ENCODE measurements around the gene NBL1. TPM values are rescaled to one million over a fixed set of nuclear protein-coding genes. Genes with fewer than 3 reads are reported as not detected.

Gene NBL1, protein sequence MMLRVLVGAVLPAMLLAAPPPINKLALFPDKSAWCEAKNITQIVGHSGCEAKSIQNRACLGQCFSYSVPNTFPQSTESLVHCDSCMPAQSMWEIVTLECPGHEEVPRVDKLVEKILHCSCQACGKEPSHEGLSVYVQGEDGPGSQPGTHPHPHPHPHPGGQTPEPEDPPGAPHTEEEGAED
- total RNA-seq = 226 TPM

DNA sequence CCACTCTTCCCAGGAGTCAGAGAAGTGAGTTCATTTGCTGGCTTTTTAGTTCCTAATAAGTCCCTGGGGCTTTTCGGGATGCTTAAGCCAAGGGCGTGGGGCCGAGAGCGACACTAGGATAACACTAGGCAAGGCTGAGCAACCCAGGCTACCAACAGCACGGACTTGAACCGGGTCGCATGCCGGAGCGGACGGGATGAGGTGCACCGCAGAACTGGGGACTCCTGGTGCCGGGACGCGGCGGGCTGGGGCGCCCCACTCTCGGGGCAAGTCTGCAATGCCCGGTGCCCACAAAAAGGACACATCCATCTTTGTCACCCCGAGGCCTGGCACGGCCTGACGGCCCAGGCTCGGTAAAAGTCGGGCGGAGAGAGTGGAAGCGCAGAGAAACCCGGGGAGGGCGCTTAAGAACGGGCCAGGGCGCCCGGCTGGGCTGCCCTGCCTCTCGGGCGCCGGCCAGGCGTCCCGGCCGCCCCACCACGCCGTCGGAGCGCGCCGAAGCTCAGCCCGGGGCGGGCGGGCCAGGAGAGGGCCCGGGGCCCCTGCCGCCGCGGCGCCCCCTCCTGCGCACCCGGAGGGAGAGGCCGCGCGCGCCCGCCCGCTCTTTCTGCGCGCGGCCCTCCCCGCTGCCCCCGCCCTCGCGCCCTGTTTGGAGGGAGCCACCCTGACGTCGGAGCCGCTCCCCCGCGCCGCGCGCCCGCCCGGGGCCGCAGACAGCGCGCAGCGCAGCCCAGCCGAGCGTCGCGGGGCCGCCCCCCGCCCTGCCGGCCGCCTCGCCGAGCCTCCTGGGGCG is at the start of gene NBL1:
Gene NBL1, plus strand, starts transcription at position 710 of the 793 bp plus-strand sequence. CDS start 10,720 bp downstream, outside the sequence.
- DNase-seq (ENCODE audit: low spot score) = peak; percentile 77

DNA sequence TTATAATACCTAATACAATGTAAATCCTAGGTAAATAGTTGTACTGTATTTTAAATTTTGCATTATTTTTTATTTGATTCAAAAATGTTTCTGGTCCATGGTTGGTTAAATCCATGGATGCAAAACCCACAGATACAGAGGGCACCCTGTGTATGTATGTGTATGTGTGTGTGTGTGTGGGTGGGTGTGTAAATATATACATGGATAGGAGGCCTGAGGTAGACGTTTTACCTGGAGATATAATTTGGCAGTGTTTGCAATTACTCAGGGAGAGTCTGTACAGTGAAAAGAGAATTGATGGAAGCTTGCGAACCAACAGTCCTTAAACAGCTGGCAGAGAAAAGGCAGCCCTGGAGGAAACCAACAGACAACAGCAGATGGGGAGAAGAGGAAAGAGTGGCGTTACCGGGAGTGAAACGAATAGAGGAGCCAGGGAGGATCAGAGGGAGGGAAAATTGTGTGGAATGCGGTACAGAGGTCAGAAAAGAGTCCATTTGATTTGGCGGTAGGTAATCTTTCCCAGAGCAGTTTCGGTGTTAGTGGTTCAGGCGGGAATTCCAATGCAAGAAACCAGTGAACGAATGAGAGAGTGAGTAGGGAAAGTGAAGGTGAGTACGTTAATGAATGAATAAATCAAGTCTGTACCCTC is 47.9 kb upstream of the NBL1 start:
- DNase-seq (ENCODE audit: low spot score) = no peak

DNA sequence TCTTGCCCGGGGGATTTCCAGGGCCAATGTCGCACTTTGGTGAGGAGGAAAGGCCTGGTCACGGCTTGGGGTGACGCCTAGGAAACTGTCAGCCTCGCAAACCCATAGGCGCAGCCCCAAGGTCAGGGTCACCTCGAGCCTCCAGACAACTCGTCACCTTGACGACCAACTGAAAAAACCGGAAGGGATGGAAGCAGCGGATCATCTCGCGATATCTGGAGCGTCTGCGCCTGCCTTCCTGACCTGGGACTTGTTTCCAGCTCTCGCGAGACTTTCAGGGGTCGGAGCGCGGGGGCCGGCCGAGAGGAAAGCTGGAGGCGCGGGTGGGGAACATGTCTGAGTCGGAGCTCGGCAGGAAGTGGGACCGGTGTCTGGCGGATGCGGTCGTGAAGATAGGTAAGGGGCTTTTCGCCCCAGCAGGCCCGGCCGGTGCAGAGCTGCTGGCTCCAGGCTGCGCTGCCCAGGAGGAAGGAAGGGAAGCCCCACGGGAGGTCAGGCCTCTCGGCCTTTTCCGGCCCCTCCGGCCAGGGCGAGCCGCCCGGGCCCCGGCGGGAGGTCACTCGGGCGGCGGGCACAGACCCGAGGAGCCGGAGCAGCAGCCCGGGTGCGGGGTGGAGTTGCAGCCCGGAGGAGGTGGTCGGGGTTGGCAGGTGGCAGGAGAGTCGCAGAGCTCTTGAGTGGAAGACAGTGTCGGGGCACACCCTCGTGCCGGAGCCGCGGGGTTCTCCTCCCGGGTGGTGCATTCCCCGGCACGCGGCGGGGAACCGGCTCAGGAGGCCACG is 47.2 kb upstream of the NBL1 start:
- peak; percentile 99 for DNase-seq (ENCODE audit: low spot score)

DNA sequence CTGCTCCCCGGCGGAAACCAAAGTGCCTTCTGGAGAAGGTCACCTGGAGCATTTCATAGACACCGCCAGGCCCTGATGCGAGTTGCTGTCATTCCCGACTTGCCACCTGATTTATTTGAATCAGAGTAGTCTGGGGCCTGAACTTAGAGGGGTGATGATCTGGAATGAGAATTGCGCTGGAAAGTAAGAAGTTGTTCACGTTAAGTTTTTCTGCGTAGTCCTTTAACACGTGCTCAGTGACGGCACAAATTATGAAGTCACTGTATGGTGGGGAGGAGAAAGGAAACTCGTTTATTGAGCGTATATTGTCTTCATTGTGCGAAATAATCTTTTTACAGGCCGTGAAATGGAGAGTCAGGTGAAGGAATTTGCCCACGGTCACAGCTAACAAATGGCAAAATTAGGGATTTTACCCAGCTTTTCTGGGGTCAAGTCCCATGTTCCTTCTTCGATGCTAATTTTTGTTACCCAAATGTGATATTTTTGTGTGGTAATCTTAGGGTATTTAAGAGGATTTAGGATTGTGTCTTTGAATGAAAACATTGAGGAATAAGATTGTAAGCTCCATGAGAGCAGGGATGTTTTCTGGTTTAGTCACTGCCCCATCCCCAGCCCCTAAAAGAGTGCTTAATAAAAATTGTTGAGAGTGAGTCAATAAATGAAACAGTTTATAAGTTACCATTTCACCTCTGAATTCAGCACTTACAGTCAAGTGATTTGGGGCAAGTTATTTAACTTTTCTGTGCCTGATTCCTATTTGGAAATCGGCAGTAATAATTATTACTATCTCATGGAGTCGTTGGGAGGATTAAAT is 46.4 kb upstream of the NBL1 start:
- DNase-seq (ENCODE audit: low spot score) = no peak

DNA sequence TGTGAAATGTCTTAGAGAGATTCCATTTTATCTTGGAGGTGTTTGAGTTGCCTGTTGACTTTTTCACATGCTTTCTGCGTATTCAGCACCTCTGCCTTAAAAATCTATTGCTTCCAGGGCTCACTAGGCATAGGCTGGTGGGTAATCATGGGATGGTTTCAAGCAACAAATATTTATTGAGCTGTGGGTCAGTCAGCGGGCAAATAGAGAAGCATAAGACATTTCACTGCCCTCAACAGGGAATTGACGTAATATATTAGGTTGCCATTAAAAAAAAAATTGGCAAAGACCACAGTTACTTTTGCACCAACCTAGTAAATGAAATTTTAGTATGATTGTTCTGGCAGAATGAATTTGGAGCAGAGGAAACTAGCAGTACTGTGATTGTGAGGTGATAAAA is 44.3 kb upstream of the NBL1 start:
- DNase-seq (ENCODE audit: low spot score) = no peak

DNA sequence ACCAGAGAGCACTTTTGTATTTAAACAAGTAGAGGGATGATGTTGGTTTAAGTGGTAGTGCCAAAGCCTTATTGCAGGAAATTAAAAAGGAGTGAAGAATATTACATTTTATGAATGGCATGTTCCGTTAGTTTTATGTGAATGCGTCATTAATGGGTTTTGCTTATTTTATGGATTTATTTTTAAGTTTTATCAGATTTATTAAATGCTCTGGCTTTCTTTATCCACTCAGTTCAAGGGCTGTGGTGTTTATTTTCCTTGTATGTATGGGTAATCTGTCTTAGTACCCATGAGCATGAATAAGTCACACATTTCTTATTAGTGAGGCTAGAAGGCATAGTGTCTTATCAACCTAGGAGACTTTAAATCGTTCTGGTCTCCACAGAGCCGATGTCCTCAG is 41.6 kb upstream of the NBL1 start:
- DNase-seq (ENCODE audit: low spot score) = no peak

DNA sequence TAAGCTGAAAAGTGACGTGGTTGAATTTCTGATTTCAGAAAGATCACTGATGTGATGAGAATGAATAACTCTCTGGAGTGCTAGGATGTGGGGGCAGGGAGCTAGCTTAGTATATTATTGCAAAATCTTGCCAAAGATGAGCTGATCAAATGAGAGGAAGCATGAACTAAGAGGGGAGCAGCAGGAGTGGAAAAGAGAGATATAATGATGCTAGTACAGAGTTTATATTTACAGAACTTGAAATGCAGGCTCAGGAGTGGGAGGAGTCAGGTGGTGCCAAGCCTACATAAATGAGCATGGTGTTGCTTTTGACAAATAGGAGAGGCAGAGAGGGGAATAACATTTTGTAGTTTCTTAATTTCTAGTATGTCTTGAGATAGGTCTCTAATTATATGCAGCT is 38.1 kb upstream of the NBL1 start:
- no peak for DNase-seq (ENCODE audit: low spot score)

DNA sequence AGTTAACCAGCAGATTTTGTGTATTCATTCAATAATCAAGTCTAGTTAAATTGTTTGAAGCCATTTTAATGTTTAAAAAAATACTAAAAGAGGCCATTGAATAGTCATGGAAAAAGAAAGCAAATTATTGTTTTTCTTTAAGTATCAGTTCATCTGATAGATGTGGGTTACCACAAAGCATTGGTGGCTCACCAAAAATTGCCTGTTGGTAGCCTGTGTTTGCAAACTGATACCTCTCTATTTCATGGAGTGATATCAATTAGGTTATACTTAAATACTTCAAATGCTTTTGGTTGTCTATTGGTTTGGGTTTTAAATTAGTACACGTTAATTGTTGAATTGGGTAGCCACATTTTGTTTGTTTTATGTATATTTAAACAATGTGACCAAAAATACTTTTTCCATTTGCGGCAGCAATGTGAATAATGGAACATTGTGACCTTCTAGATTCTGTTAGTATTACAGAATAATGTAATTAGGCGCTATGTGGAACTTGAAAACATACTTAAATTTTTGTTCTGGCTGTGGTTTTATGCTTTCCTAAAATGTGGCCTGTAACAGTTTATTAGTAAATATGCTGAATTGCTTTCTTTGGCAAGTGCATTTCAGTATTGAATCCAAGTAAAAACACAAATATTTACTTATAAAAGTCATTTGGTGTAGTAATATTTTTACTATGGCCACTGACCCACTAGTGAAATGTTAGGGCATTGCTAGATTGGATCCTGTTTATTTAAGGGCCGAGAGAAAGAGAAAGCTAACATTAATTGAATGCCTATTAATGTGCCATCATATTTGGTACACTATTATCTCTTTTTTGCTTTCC is 37.1 kb upstream of the NBL1 start:
- no peak for DNase-seq (ENCODE audit: low spot score)

DNA sequence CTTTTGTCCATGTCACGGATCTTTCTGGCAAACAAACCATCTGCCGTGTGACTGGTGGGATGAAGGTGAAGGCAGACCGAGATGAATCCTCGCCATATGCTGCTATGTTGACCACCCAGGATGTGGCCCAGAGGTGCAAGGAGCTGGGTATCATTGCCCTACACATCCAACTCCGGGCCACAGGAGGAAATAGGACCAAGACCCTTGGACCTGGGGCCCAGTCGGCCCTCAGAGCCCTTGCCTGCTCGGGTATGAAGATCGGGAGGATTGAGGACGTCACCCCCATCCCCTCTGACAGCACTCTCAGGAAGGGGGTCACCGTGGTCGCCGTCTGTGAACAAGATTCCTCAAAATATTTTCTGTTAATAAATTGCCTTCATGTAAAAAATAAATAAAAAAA is 35.9 kb upstream of the NBL1 start:
- DNase-seq (ENCODE audit: low spot score) = no peak

DNA sequence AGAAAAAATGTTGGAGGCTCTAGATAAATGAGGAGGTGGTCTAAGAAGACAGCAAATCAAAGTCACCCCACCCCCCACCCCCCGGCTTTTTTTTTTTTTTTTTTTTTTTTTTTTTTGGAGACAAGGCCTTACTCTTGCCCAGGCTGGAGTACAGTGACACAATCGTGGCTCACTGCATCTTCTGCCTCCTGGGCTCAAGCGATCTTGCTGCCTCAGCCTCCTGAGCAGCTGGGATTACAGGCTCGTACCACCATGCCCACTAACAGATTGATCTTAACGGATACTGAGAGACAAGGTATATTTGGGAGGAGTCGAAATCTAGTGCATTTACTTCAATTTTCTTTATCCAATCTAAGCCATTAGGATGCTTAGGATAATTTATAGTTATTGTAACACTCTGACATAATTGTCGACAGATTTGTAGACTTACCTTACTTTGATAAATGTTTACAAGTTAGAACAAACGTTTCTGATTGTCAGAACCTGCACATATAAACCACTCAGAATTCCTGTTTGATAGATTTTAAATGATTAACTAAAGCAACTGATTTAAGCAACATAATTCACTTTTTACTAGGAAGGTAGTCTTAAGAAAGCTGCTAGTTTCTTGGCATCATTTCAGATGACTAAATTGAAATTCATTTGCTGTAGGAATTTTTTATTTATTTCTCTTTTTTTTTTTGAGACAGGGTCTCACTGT is 33.7 kb upstream of the NBL1 start:
- no peak for DNase-seq (ENCODE audit: low spot score)

DNA sequence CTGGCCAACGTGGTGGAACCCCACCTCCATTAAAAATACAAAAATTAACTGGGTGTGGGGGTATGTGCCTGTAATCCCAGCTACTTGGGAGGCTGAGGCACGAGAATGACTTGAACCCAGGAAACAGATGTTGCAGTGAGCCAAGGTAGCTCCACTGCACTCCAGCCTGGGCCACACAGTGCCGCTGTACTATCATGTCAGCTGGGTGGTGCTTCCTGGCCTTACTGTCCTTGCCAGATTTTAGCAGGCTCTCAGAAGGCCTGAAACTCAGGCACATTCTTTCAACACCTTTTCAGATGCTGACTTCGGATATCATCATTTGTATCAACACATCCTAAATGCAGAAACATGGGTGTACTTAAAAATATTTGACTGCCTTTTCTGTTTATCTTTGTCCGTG is 31.6 kb upstream of the NBL1 start:
- DNase-seq (ENCODE audit: low spot score) = no peak

DNA sequence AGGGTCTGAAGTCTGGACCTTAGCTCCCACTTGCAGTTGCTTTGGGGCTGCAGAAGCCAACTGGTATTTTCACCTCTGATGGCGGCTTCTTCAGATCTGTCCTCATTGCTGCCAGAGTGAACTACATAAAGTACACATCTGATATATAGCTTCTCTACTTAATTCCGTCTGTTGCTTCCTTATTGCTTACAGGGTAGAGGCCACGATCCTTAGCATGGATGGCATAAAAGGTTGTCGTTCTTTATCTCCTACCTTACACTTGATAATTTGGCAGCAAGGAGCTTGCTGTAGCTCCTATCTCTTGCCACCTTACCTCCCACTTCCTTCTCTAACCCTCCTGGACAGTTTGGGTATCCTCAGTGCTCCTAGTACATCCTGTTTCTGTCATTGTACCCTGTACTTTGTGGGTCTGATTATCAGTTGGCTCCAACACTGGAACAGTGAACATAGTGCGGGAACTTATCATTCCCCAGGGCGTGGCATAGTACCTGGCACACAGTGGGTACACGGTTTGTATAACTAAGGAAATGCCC is 30.9 kb upstream of the NBL1 start:
- DNase-seq (ENCODE audit: low spot score) = no peak

DNA sequence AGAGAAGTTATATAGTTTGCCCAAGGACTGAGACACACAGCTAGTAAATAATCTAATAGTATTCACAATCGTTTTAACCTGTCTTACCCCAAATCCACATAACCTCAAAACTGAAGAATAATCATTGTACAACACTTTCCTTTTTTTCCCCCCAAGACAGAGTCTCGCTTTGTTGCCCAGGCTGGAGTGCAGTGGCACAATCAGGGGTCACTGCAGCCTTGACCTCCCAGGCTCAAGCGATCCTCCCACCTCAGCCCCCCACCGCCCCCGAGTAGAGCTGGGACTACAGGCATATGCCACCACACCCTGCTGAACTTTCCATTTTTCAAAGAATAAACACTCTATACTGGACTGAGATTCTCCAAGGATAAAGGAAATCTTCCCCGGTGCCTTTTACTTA is 28.7 kb upstream of the NBL1 start:
- no peak for DNase-seq (ENCODE audit: low spot score)

DNA sequence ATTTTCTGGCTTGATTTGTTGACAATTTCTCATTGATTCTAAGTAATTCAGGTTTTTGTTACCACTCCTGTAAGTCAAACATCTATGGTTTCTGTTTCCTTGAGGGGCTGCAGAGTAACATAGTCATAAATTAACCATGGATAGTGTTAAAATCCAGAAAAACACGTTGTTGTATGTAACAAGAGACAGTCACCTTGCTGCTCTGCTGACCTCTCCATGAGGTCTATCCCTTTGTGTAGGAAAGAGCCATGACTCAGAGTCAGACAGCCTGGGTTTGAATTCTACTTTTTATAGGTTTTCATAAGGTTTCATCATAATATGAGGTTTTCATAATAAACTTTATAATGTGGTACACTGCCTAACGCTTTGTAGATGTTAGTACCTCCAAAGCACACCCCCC is 27.6 kb upstream of the NBL1 start:
- DNase-seq (ENCODE audit: low spot score) = no peak

DNA sequence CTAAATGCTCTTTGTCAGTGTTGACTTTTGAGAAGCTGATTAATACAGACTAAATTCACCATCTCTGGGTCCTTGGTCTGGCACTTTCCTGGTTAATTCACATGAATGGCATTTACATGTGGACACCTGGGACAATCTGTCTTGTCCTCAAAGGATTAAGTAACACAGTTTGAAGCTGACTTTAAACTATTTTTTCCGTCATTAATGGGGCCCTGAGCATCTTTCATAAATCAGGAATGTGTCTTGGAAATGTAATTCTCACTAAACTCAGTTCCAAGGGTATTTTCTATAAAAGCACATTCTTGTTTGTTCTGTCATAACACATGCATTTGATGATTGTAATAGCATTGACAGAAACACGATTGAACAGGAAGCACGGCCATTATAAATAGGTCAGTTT is 26.7 kb upstream of the NBL1 start:
- no peak for DNase-seq (ENCODE audit: low spot score)

DNA sequence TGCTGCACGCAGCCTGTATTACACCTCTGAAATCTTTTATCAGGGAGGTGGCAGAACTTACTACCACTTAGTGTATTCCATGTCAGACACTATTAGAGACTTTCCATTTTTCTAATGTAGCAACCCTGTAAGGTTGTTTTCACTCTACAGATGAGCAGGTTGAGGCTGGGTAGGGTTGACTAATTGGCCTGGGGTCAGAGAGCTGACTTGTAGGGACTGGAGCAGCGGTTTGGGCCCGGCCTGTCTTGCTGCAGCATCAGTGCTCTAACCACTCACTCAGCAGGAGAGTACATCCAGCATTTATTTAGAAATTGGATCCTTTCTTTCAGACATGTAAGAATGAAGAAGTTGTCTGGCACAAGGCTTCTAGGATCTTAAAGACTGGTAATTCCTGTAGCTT is 25.7 kb upstream of the NBL1 start:
- no peak for DNase-seq (ENCODE audit: low spot score)

DNA sequence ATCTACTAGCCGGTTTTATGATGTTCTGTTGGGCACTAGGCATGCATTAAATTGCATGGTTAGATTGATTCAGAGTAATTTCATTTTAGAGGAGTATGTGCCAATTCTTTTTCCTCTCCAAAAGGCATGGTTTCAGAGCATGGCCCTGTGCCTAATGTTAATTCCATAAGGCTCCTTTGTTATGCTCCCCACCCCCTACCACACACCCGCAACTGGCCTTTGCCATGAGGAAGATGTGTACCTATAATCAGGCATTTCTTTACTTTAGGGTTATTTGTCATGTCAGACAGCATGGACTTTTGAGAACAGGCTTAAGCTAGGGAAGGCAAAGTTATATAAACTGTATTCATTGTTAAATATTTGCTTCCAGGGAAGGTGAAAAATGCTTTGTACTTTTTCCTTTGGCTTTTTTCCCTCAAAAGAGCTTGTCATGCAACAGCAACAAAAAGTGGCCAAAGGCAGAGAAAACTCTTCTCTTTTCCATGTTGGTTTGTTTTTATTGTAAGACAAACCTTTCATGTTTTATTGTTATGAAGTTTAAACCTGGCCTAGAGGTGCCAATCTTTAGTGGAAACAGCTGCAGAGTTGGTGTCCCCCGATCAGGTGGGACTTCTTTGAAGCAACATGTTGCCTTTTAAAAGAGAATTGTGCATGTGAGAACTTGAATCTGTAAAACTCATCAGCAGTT is 24.3 kb upstream of the NBL1 start:
- DNase-seq (ENCODE audit: low spot score) = no peak

DNA sequence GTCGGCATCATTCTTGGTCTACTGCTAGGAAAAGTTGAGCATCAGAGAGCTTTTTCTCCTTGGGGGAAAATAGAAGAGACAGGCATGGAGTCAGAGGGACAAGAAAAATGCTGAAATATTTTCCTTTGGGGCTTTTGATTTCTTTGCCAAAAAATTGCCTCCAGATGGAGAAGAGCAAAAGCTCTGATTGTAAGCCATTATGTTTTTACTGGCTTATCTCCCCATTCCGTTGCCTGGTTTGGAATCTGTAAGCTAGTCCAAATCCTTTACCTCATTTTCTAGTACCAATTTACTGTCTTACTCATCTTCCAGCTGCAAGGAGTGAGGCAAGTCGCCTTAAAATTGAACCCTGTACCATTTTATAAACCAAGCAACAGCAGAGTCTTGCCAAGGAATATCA is 23.3 kb upstream of the NBL1 start:
- no peak for DNase-seq (ENCODE audit: low spot score)

Data from ureter (tissue), 1 donor.